ENCODE data around the gene ECI1. TPM values are rescaled to one million over a fixed set of nuclear protein-coding genes. Genes with fewer than 3 reads are reported as not detected.

Gene ECI1
- polyA plus RNA-seq, 4 donors: 86.1 to 246 (median 166) TPM

DNA sequence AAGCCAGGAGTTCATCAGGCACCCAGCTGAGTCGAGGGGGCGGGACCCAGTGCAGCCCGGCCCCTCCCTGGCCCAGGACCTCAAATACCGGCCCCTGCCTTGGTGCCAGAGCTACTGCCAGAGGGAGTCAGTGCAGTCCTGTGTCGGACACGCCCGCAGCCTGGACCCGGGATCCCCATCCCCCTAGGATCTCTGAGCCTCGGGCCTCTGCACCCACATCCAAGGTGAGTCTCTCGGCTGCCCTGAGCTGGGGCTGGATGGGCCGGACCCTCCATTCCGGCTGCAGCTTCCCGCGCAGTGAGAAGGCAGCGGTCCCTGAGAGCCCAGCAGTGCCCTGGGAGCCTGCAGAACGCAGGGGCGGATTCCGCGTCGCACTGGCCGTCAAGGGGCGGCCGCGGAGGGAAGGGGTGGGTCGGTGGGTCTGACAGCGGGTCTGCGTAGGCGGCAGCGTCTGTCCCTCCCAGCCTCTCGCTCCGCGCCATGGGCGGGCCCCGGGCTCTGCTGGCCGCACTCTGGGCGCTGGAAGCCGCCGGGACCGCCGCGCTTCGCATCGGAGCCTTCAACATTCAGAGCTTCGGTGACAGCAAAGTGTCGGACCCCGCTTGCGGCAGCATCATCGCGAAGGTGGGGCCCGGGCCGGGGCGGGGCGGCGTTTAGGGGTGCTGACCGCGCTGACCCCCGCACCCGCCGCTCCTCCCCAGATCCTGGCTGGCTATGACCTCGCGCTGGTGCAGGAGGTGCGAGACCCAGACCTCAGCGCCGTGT, 14.9 kb downstream of the ECI1 start, which contains the start of gene DNASE1L2:
Gene DNASE1L2 (plus strand): TSS at position 108 of the 765 bp plus-strand sequence. CDS start 373 bp downstream, at position 481.
- DNase-seq: peak in 1 of 2 donors; percentile 42
- peak within 1 kb of the TSS in 2 of 3 donors; percentile 15 to 16 for H3K4me3 ChIP-seq (ENCODE audit: low read depth in 1 of 3, low read length in 3 of 3)
- peaks cover 0 to 30% (median 0%) of the 10 kb centered on the region in 3 donors for H3K4me1 ChIP-seq (ENCODE audit: control insufficient read depth in 3 of 3, insufficient read depth in 2 of 3, low read depth in 1 of 3, low read length in 2 of 3)
- peaks cover 2 to 30% (median 6%) of the 10 kb centered on the region in 3 donors for H3K27me3 ChIP-seq (ENCODE audit: control insufficient read depth in 3 of 3, insufficient read depth in 3 of 3, low read length in 3 of 3)
- H3K36me3 ChIP-seq (ENCODE audit: control insufficient read depth in 3 of 3, insufficient read depth in 2 of 3, low read depth in 1 of 3, low read length in 3 of 3): peaks cover 6 to 79% (median 24%) of the 10 kb centered on the region in 3 donors
- no peak within 1 kb of the TSS for H3K27ac ChIP-seq (ENCODE audit: low read depth in 1 of 3, low read length in 2 of 3)
- 6 to 10% (median 9%) methylated on average over 41 to 64 of the region's 64 CpGs for WGBS, 3 donors
- H3K9me3 ChIP-seq (ENCODE audit: control insufficient read depth in 2 of 2, insufficient read depth in 1 of 2, low read depth in 1 of 2, low read length in 1 of 2): no peaks in the 10 kb centered on the region
- no peak for FAIRE-seq

DNA sequence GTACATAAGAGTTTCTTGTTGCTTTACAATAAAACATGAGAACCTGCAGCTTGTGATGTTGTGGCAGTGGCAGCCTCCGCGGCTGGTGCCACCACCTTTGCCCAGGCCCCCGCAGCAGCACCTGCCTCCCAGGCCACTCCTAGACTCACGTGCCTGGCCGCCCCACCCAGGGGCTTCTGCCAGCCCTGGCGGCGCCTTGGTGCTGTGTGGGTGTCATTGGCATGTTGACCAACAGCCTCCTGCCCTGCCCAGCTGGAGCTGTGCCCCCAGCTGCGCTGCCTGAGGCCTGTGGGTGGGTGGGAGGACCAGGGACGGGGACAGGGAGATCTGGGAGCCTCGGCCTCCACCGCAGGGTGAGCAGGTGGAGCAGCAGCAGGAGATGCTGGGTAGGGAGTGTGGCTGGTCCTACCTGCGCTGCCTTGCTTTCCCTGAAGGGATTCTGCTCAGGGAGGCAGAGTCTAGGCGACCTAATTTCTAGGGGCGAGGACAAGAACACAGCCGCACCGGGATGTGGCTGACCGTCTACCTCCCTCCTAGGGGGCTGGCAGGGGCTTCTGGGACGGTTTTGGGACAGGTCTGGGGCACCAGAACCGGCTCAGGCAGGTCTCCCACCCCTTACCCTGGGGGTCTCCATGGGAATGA, 15.6 kb downstream of the ECI1 start:
- Histone ChIP-seq H3K9me3 (ENCODE audit: control insufficient read depth in 2 of 2, insufficient read depth in 1 of 2, low read depth in 1 of 2, low read length in 1 of 2) (no peaks in the 10 kb centered on the region), H3K36me3 (ENCODE audit: control insufficient read depth in 3 of 3, insufficient read depth in 2 of 3, low read depth in 1 of 3, low read length in 3 of 3) (peaks cover 6 to 82% (median 27%) of the 10 kb centered on the region in 3 donors), H3K27me3 (ENCODE audit: control insufficient read depth in 3 of 3, insufficient read depth in 3 of 3, low read length in 3 of 3) (peaks cover 2 to 30% (median 6%) of the 10 kb centered on the region in 3 donors), H3K4me3 (ENCODE audit: low read depth in 1 of 3, low read length in 3 of 3) (no peak overlapping the region), H3K4me1 (ENCODE audit: control insufficient read depth in 3 of 3, insufficient read depth in 2 of 3, low read depth in 1 of 3, low read length in 2 of 3) (peaks cover 0 to 30% (median 0%) of the 10 kb centered on the region in 3 donors), H3K27ac (ENCODE audit: low read depth in 1 of 3, low read length in 2 of 3) (no peak overlapping the region)
- no peak for FAIRE-seq
- DNase-seq: no peak
- WGBS, 3 donors: 20 to 62% (median 36%) methylated on average over 18 to 19 of the region's 19 CpGs

DNA sequence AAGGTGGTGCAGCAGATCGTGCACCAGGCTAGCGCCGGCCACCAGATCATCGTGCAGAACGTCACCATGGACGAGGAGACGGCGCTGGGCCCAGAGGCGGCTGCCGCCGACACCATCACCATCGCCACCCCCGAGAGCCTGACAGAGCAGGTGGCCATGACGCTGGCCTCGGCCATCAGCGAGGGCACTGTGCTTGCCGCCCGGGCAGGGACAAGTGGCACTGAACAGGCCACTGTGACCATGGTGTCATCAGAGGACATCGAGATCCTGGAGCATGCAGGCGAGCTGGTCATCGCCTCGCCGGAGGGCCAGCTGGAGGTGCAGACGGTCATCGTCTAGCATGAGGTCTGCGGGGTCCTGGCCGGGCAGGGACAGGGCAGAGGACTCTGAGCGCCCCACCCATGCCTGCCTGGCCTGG, 16.1 kb downstream of the ECI1 start:
- FAIRE-seq (no peak), DNase-seq (no peak)
- H3K4me3 ChIP-seq (ENCODE audit: low read depth in 1 of 3, low read length in 3 of 3): no peak overlapping the region
- peaks cover 6 to 82% (median 27%) of the 10 kb centered on the region in 3 donors for H3K36me3 ChIP-seq (ENCODE audit: control insufficient read depth in 3 of 3, insufficient read depth in 2 of 3, low read depth in 1 of 3, low read length in 3 of 3)
- peaks cover 2 to 30% (median 6%) of the 10 kb centered on the region in 3 donors for H3K27me3 ChIP-seq (ENCODE audit: control insufficient read depth in 3 of 3, insufficient read depth in 3 of 3, low read length in 3 of 3)
- no peak overlapping the region for H3K27ac ChIP-seq (ENCODE audit: low read depth in 1 of 3, low read length in 2 of 3)
- peaks cover 0 to 30% (median 0%) of the 10 kb centered on the region in 3 donors for H3K4me1 ChIP-seq (ENCODE audit: control insufficient read depth in 3 of 3, insufficient read depth in 2 of 3, low read depth in 1 of 3, low read length in 2 of 3)
- no peaks in the 10 kb centered on the region for H3K9me3 ChIP-seq (ENCODE audit: control insufficient read depth in 2 of 2, insufficient read depth in 1 of 2, low read depth in 1 of 2, low read length in 1 of 2)
- WGBS, 3 donors: 90 to 94% (median 92%) methylated on average over 25 to 28 of the region's 28 CpGs

DNA sequence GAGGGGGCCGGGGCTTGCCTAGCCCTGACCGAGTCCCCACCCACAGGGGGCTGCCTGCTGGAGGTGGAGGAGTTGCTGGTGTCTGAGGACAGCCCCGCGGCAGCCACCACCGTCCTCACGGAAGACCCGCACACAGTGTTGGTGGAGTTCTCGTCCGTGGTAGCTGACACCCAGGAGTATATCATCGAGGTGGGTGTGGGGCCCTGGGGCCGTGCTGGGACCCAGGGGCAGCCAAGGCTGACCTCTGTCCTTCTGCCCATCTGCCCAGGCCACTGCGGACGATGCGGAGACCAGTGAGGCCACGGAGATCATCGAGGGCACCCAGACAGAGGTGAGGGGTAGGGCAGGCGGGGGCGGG, 16.6 kb downstream of the ECI1 start:
- DNase-seq: no peak

DNA sequence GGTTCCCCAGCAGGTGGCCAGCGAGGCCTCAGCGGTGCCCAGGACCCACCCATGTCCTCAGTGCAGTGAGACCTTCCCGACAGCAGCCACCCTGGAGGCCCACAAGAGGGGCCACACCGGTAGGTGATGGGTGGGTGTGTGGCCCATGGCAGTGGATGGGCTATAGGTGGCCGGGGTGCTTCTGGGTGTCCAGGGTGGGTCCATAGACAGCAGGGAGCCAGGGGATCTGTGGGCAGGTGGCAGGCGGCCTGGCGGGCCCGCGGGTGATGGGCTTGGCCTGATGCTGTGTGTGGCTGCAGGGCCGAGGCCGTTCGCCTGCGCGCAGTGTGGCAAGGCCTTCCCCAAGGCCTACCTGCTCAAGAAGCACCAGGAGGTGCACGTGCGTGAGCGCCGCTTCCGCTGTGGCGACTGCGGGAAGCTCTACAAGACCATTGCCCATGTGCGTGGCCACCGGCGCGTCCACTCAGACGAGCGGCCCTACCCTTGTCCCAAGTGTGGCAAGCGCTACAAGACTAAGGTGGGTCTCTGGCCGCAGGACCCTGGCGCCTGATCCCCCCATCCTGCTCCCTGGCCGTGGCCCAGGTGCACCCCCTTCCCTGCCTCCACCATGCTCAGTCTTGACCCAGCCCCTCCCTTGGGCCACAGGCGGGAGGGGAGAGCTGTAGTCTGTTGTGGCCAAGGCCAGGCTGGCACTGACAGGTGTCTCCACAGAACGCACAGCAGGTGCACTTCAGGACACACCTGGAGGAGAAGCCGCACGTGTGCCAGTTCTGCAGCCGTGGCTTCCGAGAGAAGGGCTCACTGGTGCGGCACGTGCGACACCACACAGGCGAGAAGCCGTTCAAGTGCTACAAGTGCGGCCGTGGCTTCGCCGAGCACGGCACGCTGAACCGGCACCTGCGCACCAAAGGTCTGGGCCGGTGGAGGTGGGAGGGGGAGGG, 17.2 kb downstream of the ECI1 start:
- H3K4me3 ChIP-seq (ENCODE audit: low read depth in 1 of 3, low read length in 3 of 3): no peak overlapping the region
- H3K4me1 ChIP-seq (ENCODE audit: control insufficient read depth in 3 of 3, insufficient read depth in 2 of 3, low read depth in 1 of 3, low read length in 2 of 3): peaks cover 0 to 30% (median 0%) of the 10 kb centered on the region in 3 donors
- no peak overlapping the region for H3K27ac ChIP-seq (ENCODE audit: low read depth in 1 of 3, low read length in 2 of 3)
- H3K27me3 ChIP-seq (ENCODE audit: control insufficient read depth in 3 of 3, insufficient read depth in 3 of 3, low read length in 3 of 3): peaks cover 2 to 30% (median 6%) of the 10 kb centered on the region in 3 donors
- 69 to 92% (median 78%) methylated on average over 43 to 51 of the region's 51 CpGs for WGBS, 3 donors
- H3K9me3 ChIP-seq (ENCODE audit: control insufficient read depth in 2 of 2, insufficient read depth in 1 of 2, low read depth in 1 of 2, low read length in 1 of 2): no peaks in the 10 kb centered on the region
- DNase-seq: no peak
- peaks cover 14 to 82% (median 24%) of the 10 kb centered on the region in 3 donors for H3K36me3 ChIP-seq (ENCODE audit: control insufficient read depth in 3 of 3, insufficient read depth in 2 of 3, low read depth in 1 of 3, low read length in 3 of 3)
- no peak for FAIRE-seq

More for the DNA sequence above, 16.6 kb downstream of the ECI1 start:
- Histone ChIP-seq H3K27ac (ENCODE audit: low read depth in 1 of 3, low read length in 2 of 3) (no peak overlapping the region), H3K4me3 (ENCODE audit: low read depth in 1 of 3, low read length in 3 of 3) (no peak overlapping the region), H3K9me3 (ENCODE audit: control insufficient read depth in 2 of 2, insufficient read depth in 1 of 2, low read depth in 1 of 2, low read length in 1 of 2) (no peaks in the 10 kb centered on the region), H3K4me1 (ENCODE audit: control insufficient read depth in 3 of 3, insufficient read depth in 2 of 3, low read depth in 1 of 3, low read length in 2 of 3) (peaks cover 0 to 30% (median 0%) of the 10 kb centered on the region in 3 donors), H3K27me3 (ENCODE audit: control insufficient read depth in 3 of 3, insufficient read depth in 3 of 3, low read length in 3 of 3) (peaks cover 2 to 30% (median 6%) of the 10 kb centered on the region in 3 donors), H3K36me3 (ENCODE audit: control insufficient read depth in 3 of 3, insufficient read depth in 2 of 3, low read depth in 1 of 3, low read length in 3 of 3) (peaks cover 8 to 82% (median 27%) of the 10 kb centered on the region in 3 donors)
- WGBS, 3 donors: 87 to 94% (median 89%) methylated on average over 12 to 18 of the region's 18 CpGs
- no peak for FAIRE-seq

GRCh38 chr16:2233046-2233775, 18.2 kb downstream of the ECI1 start:
- WGBS, 3 donors: 87 to 95% (median 91%) methylated on average over 25 to 28 of the region's 28 CpGs
- H3K9me3 ChIP-seq (ENCODE audit: control insufficient read depth in 2 of 2, insufficient read depth in 1 of 2, low read depth in 1 of 2, low read length in 1 of 2): no peaks in the 10 kb centered on the region
- FAIRE-seq: no peak
- H3K4me1 ChIP-seq (ENCODE audit: control insufficient read depth in 3 of 3, insufficient read depth in 2 of 3, low read depth in 1 of 3, low read length in 2 of 3): peaks cover 0 to 22% (median 0%) of the 10 kb centered on the region in 3 donors
- no peak for DNase-seq
- H3K4me3 ChIP-seq (ENCODE audit: low read depth in 1 of 3, low read length in 3 of 3): no peak overlapping the region
- peaks cover 14 to 83% (median 27%) of the 10 kb centered on the region in 3 donors for H3K36me3 ChIP-seq (ENCODE audit: control insufficient read depth in 3 of 3, insufficient read depth in 2 of 3, low read depth in 1 of 3, low read length in 3 of 3)
- no peak overlapping the region for H3K27ac ChIP-seq (ENCODE audit: low read depth in 1 of 3, low read length in 2 of 3)
- H3K27me3 ChIP-seq (ENCODE audit: control insufficient read depth in 3 of 3, insufficient read depth in 3 of 3, low read length in 3 of 3): peaks cover 2 to 30% (median 6%) of the 10 kb centered on the region in 3 donors

GRCh38 chr16:2232094-2232990, 19.0 kb downstream of the ECI1 start:
- Histone ChIP-seq H3K27me3 (ENCODE audit: control insufficient read depth in 3 of 3, insufficient read depth in 3 of 3, low read length in 3 of 3) (peaks cover 2 to 22% (median 6%) of the 10 kb centered on the region in 3 donors), H3K4me1 (ENCODE audit: control insufficient read depth in 3 of 3, insufficient read depth in 2 of 3, low read depth in 1 of 3, low read length in 2 of 3) (peaks cover 0 to 13% (median 0%) of the 10 kb centered on the region in 3 donors), H3K27ac (ENCODE audit: low read depth in 1 of 3, low read length in 2 of 3) (no peak overlapping the region), H3K9me3 (ENCODE audit: control insufficient read depth in 2 of 2, insufficient read depth in 1 of 2, low read depth in 1 of 2, low read length in 1 of 2) (no peaks in the 10 kb centered on the region), H3K4me3 (ENCODE audit: low read depth in 1 of 3, low read length in 3 of 3) (no peak overlapping the region), H3K36me3 (ENCODE audit: control insufficient read depth in 3 of 3, insufficient read depth in 2 of 3, low read depth in 1 of 3, low read length in 3 of 3) (peaks cover 14 to 87% (median 27%) of the 10 kb centered on the region in 3 donors)
- FAIRE-seq: no peak
- no peak for DNase-seq
- 92 to 94% (median 92%) methylated on average over 41 of the region's 41 CpGs for WGBS, 3 donors
